HTR-8/SVneo (cell line): ENCODE results near the gene ZFYVE27.

Experiments
- DNase-seq: peaks from one replicate; pipeline ENCODE4 v3.0.0; 2011; ENCODE audit warnings: low spot score, mixed read lengths; ENCODE audit not compliant: insufficient read length
- FAIRE-seq: peaks from 2 replicates; lab custom pipeline; 2011; peaks lifted over from hg19 to GRCh38; lab: Jason Lieb, UNC

The ZFYVE27 gene

DNA sequence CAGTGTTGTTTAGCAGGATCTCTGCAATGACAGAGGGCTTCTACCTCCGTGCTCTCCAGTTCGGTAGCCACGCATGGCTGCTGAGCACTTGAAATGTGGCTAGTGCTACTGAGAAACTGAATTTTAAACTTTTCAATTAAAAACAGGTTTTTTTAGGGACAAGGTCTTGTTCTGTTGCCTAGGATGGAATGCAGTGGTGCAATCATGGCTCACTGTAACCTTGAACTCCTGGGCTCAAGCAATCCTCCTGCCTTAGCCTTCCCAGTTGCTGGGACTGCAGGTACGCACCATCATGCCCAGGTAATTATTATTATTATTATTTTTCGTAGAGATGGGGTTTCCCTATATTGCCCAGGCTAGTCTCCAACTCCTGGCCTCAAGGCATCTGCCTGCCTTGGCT is 48.3 kb downstream of the ZFYVE27 start:
- no peak for DNase-seq
- no peak for FAIRE-seq

DNA sequence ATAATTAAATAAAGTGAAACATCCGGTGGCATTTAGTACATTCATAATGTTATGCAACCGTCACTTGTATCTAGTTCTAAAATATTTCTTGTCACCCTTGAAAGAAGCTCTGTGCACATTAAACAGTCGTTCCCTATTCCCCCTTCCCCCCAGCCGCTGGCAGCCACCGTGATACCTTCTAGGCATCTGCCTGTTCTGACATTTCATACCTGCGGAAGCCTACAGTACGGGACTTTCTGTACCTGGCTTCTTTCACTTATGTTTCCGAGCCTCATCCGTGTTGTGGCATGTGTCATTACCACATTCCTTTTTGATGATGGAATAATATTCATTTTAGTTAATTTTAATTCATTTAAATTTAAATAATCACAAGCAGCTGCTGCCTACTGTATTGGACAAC is 48.8 kb downstream of the ZFYVE27 start:
- DNase-seq (no peak), FAIRE-seq (no peak)

- DNase-seq, result no peak
- FAIRE-seq, result no peak
Observed at GRCh38 chr10:97788552-97789442, 51.9 kb downstream of the ZFYVE27 start.

DNA sequence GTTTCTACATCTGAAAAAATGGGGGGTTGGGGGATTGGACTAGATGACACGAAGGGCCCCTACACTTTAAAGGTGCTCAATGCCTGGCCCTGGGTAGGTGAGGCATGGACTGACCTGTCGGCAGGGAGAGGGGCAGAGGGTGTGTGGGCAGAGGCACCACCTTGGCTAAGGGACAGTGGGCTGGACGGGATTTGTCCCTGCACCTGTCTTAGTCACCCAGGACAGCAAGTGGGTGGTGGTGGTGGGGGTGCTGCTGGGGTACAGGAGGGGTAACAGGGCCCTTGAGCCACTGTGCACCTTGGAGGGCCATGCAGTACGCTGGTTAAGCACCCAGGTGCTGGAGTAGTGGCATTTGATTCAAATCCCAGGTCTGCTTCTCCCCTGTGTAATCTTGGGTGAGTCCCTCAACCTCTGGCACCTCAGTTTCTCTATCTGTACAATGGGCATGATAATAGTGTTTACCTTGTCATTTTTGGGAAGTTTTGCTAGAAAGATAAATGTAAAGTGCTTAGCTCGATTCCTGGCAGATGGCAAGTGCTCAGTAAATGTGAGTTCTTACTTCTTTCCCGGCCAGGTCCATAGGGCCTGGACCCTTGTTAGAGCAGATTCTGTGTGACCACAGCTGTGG is 53.0 kb downstream of the ZFYVE27 start:
- DNase-seq, result no peak

GRCh38 chr10:97791824-97792721 is 55.1 kb downstream of the ZFYVE27 start:
- FAIRE-seq (no peak), DNase-seq (peak; percentile 79)

More for the DNA sequence above, 53.0 kb downstream of the ZFYVE27 start:
- FAIRE-seq, result no peak

DNA sequence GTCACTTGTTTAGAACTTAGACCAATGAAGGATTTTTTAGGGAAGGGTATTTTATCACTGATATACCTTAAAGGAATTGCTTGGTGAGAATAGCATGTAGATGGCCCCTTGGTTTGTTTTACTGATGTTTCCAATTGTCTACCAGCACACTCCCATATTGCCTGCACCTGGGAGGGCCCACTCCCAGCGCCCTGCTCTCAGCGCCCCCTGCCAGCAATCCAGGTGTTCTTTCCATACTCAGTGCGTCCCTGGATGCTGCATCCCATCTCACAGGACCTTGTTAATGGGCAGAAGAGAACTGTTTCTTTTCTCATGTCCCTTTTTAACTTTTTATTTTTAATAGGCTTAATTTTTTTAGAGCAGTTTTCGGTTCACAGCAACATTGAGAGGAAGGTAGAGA is 59.0 kb downstream of the ZFYVE27 start:
- FAIRE-seq, result no peak
- no peak for DNase-seq

DNA sequence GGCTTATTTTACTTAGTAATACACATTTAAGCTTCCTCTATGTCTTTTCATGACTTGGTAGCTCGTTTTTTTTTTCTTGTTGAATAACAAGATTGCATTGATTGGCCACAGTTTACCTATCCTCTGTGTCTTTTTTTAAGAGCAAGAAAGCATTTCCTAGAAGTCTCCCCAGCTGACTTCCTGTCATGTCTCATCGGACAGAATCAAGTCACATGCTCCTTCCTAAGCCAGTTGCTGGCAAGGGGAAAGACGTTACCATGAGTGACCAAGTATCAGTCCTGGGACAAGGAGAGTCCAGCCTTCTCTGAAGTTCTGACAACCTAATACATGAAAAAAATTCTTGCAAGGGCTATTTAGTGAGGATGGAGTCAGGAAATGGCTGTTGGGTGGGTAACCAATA is 59.7 kb downstream of the ZFYVE27 start:
- no peak for DNase-seq
- no peak for FAIRE-seq

GRCh38 chr10:97798958-97799610 is 62.2 kb downstream of the ZFYVE27 start:
- no peak for DNase-seq
- FAIRE-seq, result no peak

GRCh38 chr10:97800474-97800873 is 63.5 kb downstream of the ZFYVE27 start:
- FAIRE-seq, result no peak
- no peak for DNase-seq

DNA sequence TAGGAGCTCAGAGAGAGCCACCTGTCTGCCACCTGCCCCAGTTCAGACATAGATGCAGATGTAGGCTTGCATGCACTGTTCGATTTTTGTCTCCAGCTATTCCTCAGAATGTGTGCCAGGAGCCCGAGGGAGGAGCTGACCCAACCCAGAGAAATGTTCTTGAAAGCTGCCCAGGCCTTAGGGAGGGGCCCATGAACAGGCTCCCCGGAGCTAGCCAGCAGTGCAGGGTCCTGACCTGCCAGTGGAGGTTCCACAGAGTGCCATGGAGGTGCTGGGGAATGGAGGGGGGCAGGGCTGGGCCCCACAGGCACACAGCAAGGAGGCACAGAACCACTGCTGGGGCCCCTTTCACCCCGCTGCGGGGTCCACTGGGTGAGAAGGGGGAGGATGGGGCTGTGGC is 64.5 kb downstream of the ZFYVE27 start:
- no peak for DNase-seq
- FAIRE-seq, result no peak

DNA sequence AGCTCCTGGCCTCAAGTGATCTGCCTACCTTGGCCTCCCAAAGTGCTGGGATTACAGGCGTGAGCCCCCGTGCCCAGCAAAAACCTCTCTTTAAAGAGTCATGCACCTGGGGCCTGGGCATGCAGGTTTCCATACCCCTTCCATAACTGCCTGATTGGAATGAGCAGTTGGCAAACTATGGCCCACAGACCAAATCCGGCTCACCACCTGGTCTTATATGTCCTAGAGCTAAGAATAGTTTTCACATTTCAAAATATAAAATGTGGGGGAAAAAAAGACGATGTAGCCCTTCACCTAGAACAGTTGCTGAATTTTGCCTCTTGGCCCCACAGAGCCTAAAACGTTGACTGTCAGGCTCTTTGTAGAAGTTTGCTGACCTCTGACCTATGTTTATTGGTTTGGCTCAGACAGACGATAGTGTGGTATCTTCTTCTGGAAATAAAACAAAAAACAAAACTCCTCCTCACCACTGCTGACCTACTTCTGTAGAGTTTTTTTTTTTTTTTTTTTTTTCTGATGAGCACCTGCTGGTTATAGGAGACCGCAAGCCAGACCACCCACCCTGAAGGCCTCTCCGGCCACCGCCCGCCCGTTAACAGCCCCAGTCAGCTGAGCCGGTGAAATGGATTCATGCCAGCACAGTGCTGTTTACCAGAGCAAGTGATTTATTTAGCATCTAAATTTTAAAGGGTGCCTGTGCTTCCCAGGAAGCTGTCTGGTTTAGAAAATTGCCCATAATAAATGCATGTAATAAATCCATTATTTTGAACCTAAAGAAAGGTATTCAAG is 68.4 kb downstream of the ZFYVE27 start:
- FAIRE-seq (no peak), DNase-seq (no peak)

DNA sequence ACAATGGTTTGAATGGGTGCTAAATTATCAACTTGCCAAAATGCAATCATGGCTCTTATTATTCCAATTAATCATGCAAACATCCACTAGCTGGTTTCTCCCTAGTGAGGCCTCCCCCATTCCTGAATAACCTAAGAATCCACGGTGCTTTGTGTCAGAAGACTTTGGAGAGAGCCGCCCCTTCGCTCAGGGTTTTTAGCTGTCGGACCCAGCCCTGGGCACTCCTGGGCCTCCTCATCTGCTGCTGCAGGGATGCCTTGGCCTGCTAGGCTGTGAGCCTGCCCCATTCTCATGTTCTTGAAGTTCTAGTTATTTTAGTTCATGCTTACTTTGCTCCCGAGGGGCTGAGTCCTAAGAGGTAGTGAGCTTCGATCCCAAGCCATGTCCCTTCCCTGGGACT is 69.0 kb downstream of the ZFYVE27 start:
- FAIRE-seq (no peak), DNase-seq (no peak)

DNA sequence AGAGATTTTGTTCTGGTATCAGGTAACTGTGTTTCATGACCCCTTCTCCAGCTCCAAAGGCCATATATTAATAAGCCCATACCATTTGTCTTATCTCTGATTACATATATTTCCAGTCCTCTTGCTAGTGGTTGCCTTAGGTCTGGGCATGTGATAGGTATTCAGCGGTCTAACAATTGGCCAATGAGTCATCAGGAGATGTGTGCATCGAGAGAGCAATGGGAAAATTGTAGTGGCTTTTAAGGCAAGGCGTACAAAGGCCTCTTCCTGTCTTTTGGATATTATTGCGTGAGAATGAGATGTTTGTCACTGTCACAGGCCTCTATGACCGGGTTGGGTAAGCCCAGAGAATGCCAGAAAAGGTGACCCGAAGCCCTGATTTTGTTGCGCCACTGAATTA is 73.5 kb downstream of the ZFYVE27 start:
- FAIRE-seq (peak; percentile 69), DNase-seq (peak; percentile 66)
